Keratinocyte (primary cell): ENCODE results near the gene WNK2.

Source experiments
- CTCF ChIP-seq, 3 experiments: IDR thresholded peaks in 1 of 3; conservative IDR thresholded peaks in 1 of 3; optimal IDR thresholded peaks in 1 of 3; 2 replicates in 2 of 3; 3 replicates in 1 of 3; pipeline versions ENCODE3 to v1.5.1; 2011; ENCODE audit warnings: low read length in 3 of 3, mild to moderate bottlenecking in 3 of 3, moderate library complexity in 2 of 3, control low read depth in 1 of 3, inconsistent platforms in 1 of 3; ENCODE audit not compliant: insufficient read depth in 2 of 3; ENCODE audit errors: extremely low read depth in 1 of 3
- EZH2 ChIP-seq: IDR thresholded peaks from one replicate; pipeline ENCODE4 v1.6.1; 2012; ENCODE audit warnings: inconsistent platforms, mild to moderate bottlenecking, low read length, moderate library complexity

GRCh38 chr9:93301291-93301811 is 117.4 kb downstream of the WNK2 start:
- TF ChIP-seq CTCF (optimal IDR thresholded peaks at IDR 0.05 in 1 of 3, IDR thresholded peaks at IDR 0.05 in 1 of 3, conservative IDR thresholded peaks at IDR 0.05 in 1 of 3; ENCODE audit: extremely low read depth in 1 of 3, insufficient read depth in 2 of 3, low read length in 3 of 3) = no peak
- TF ChIP-seq EZH2 = no peak
